Neural progenitor cell (in vitro differentiated cells): Measurements from ENCODE around the gene PTPRU. TPM values are rescaled to one million over a fixed set of nuclear protein-coding genes. Genes with fewer than 3 reads are reported as not detected.

ENCODE experiments used
- DNase-seq: peaks from one replicate; pipeline ENCODE4 v3.0.0-alpha.2; 2016; ENCODE audit warnings: low spot score
- H2AFZ ChIP-seq: fragments of 200-600 bp; sonication (generic); replicated peaks from 2 replicates; pipeline ENCODE4 v1.6.1; 2016; ENCODE audit warnings: antibody characterized with exemption
- H3F3A ChIP-seq: fragments of 200-600 bp; sonication (generic); 2 replicates; pipeline ENCODE4 v1.6.1; 2016; ENCODE audit warnings: antibody characterized with exemption, low read depth
- H3K27ac ChIP-seq: fragments of 200-600 bp; sonication (generic); 2 replicates; pipeline ENCODE4 v1.5.1; 2016; ENCODE audit warnings: mild to moderate bottlenecking
- H3K27me3 ChIP-seq: fragments of 200-600 bp; sonication (generic); 2 replicates; pipeline ENCODE4 v1.6.1; 2016; ENCODE audit warnings: mild to moderate bottlenecking, moderate library complexity
- H3K36me3 ChIP-seq: fragments of 200-600 bp; sonication (generic); 2 replicates; pipeline ENCODE4 v1.5.1; 2016
- H3K4me1 ChIP-seq: fragments of 200-600 bp; sonication (generic); 2 replicates; pipeline ENCODE4 v1.6.1; 2016; ENCODE audit warnings: mixed run types
- H3K4me2 ChIP-seq: fragments of 200-600 bp; sonication (generic); 2 replicates; pipeline ENCODE4 v1.6.1; 2016
- H3K4me3 ChIP-seq: fragments of 200-600 bp; sonication (generic); 2 replicates; pipeline ENCODE4 v1.5.1; 2016
- H3K79me2 ChIP-seq: fragments of 200-600 bp; sonication (generic); 2 replicates; pipeline ENCODE4 v1.6.1; 2016; ENCODE audit warnings: low read depth
- H3K9ac ChIP-seq: fragments of 200-600 bp; sonication (generic); 2 replicates; pipeline ENCODE4 v1.6.1; 2016
- H3K9me3 ChIP-seq: fragments of 200-600 bp; sonication (generic); 2 replicates; pipeline ENCODE4 v1.5.1; 2016; ENCODE audit warnings: low read depth
- H4K20me1 ChIP-seq: fragments of 200-600 bp; sonication (generic); 2 replicates; pipeline ENCODE4 v1.6.1; 2016; ENCODE audit warnings: low read depth
- H3K27ac Mint-ChIP-seq: 3 replicates; pipeline ENCODE4 v1.8.0; 2021; ENCODE audit warnings: mixed read lengths
- H3K27me3 Mint-ChIP-seq: 2 replicates; pipeline ENCODE4 v1.8.0; 2022; ENCODE audit warnings: low read depth, mild to moderate bottlenecking, inconsistent platforms, moderate library complexity, mixed read lengths; ENCODE audit not compliant: insufficient read depth
- H3K36me3 Mint-ChIP-seq: 3 replicates; pipeline ENCODE4 v1.8.0; 2021; ENCODE audit warnings: mixed read lengths
- H3K4me1 Mint-ChIP-seq: 3 replicates; pipeline ENCODE4 v1.8.0; 2021; ENCODE audit warnings: mixed read lengths
- H3K4me3 Mint-ChIP-seq: 3 replicates; pipeline ENCODE4 v1.8.0; 2021; ENCODE audit warnings: mild to moderate bottlenecking, moderate library complexity, mixed read lengths
- H3K9me3 Mint-ChIP-seq: 3 replicates; pipeline ENCODE4 v1.8.0; 2020; ENCODE audit warnings: mixed read lengths
- EZH2 ChIP-seq: fragments of 200-600 bp; sonication (generic); IDR thresholded peaks from 2 replicates; pipeline ENCODE4 v1.6.1; 2017; ENCODE audit warnings: antibody characterized with exemption, mild to moderate bottlenecking, moderate library complexity
- EZH2phosphoT487 ChIP-seq: fragments of 200-600 bp; sonication (generic); IDR thresholded peaks from 2 replicates; pipeline ENCODE4 v1.6.1; 2017; ENCODE audit warnings: antibody characterized with exemption
- total RNA-seq: library from RNA; depleted of rRNA; stranded (reverse); fragments of >200 nt; gene quantifications from 2 replicates; pipeline ENCODE4 v1.2.3, GENCODE V29; 2015; ENCODE audit warnings: low replicate concordance
- TF ChIP-seq, protein P1 (sequence below): fragments of 200-600 bp; sonication (generic); IDR thresholded peaks from 2 replicates; pipeline ENCODE4 v1.5.1; 2017; ENCODE audit warnings: antibody characterized with exemption, mild to moderate bottlenecking

PTPRU gene
- total RNA-seq, 1 donor from 2014 or later, result 29.5 TPM

DNA sequence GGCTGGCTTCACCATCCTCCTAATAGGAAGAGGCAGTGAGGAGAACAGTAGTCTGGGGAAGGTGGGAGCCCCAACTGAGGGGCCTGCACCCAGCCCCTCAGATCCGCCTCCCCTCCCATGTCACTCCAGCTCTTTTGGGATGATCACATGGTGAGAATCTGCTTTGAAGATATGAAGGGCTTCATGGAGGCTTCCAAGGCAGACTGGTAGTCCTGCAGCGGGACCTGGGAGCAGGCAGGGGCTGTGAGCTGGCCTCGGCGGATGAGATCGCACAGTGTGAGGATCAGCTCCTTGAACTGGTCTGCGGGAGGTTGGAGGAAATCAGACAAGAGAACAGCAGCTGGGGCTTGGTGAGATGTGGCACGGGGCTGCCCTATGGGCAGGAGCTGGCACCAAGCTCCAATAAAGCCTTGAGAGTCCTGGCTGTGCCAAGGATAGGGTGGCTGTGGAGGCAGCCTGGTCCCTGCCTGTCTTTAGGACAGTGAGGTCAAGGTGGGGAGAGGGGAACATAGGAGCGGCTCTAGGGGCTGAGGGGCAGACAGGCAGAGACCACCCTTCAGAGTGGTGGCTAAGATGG, 42.4 kb upstream of the PTPRU start:
- peaks cover 16% of the 10 kb centered on the region for H3K36me3 Mint-ChIP-seq
- no peak overlapping the region for H3K9ac ChIP-seq
- no peaks in the 10 kb centered on the region for H3K27me3 Mint-ChIP-seq
- no peak overlapping the region for H3K4me2 ChIP-seq
- H3K27ac Mint-ChIP-seq, result no peak overlapping the region
- H3K27me3 ChIP-seq, result no peaks in the 10 kb centered on the region
- no peaks in the 10 kb centered on the region for H3K4me1 Mint-ChIP-seq
- H3F3A ChIP-seq, result no peaks in the 10 kb centered on the region
- H3K79me2 ChIP-seq, result no peaks in the 10 kb centered on the region
- H3K4me1 ChIP-seq, result no peaks in the 10 kb centered on the region
- DNase-seq, result no peak
- H3K4me3 ChIP-seq, result no peak overlapping the region
- H3K27ac ChIP-seq, result no peak overlapping the region
- H3K4me3 Mint-ChIP-seq, result peak overlapping the region; percentile 21
- no peaks in the 10 kb centered on the region for H3K9me3 ChIP-seq
- no peaks in the 10 kb centered on the region for H4K20me1 ChIP-seq
- no peaks in the 10 kb centered on the region for H3K36me3 ChIP-seq
- H3K9me3 Mint-ChIP-seq, result peaks cover 5% of the 10 kb centered on the region
- H2AFZ ChIP-seq, result no peak overlapping the region
- TF ChIP-seq, protein P1, sequence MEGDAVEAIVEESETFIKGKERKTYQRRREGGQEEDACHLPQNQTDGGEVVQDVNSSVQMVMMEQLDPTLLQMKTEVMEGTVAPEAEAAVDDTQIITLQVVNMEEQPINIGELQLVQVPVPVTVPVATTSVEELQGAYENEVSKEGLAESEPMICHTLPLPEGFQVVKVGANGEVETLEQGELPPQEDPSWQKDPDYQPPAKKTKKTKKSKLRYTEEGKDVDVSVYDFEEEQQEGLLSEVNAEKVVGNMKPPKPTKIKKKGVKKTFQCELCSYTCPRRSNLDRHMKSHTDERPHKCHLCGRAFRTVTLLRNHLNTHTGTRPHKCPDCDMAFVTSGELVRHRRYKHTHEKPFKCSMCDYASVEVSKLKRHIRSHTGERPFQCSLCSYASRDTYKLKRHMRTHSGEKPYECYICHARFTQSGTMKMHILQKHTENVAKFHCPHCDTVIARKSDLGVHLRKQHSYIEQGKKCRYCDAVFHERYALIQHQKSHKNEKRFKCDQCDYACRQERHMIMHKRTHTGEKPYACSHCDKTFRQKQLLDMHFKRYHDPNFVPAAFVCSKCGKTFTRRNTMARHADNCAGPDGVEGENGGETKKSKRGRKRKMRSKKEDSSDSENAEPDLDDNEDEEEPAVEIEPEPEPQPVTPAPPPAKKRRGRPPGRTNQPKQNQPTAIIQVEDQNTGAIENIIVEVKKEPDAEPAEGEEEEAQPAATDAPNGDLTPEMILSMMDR, result no peak
- no peak for TF ChIP-seq EZH2phosphoT487
- TF ChIP-seq EZH2, result no peak

- H3K4me3 Mint-ChIP-seq, result no peak overlapping the region
- no peaks in the 10 kb centered on the region for H3F3A ChIP-seq
- H3K4me3 ChIP-seq, result no peak overlapping the region
- no peaks in the 10 kb centered on the region for H3K9me3 ChIP-seq
- no peak overlapping the region for H3K27ac Mint-ChIP-seq
- no peak overlapping the region for H3K27ac ChIP-seq
- H3K9ac ChIP-seq, result no peak overlapping the region
- no peaks in the 10 kb centered on the region for H3K4me1 Mint-ChIP-seq
- no peak overlapping the region for H2AFZ ChIP-seq
- TF ChIP-seq EZH2phosphoT487 (no peak), EZH2 (no peak)
- TF ChIP-seq, protein P1, result no peak
- H3K36me3 ChIP-seq, result no peaks in the 10 kb centered on the region
- H3K79me2 ChIP-seq, result no peaks in the 10 kb centered on the region
- peaks cover 15% of the 10 kb centered on the region for H3K36me3 Mint-ChIP-seq
- H3K9me3 Mint-ChIP-seq, result peaks cover 2% of the 10 kb centered on the region
- H3K27me3 Mint-ChIP-seq, result no peaks in the 10 kb centered on the region
- DNase-seq, result no peak
- no peaks in the 10 kb centered on the region for H3K4me1 ChIP-seq
- no peak overlapping the region for H3K4me2 ChIP-seq
- no peaks in the 10 kb centered on the region for H4K20me1 ChIP-seq
- no peaks in the 10 kb centered on the region for H3K27me3 ChIP-seq
Observed at GRCh38 chr1:29195881-29196291, 40.4 kb upstream of the PTPRU start.

GRCh38 chr1:29196863-29197589, 39.3 kb upstream of the PTPRU start:
- H3K9ac ChIP-seq, result no peak overlapping the region
- no peak for TF ChIP-seq EZH2
- TF ChIP-seq, protein P1, result no peak
- no peak for TF ChIP-seq EZH2phosphoT487
- Mint-ChIP-seq H3K4me1 (peaks cover 4% of the 10 kb centered on the region), H3K9me3 (no peaks in the 10 kb centered on the region), H3K4me3 (no peak overlapping the region), H3K27ac (peak overlapping the region; percentile 60), H3K36me3 (peaks cover 14% of the 10 kb centered on the region), H3K27me3 (no peaks in the 10 kb centered on the region)
- no peak overlapping the region for H3K4me3 ChIP-seq
- no peaks in the 10 kb centered on the region for H3K27me3 ChIP-seq
- no peaks in the 10 kb centered on the region for H4K20me1 ChIP-seq
- no peaks in the 10 kb centered on the region for H3K79me2 ChIP-seq
- H3K27ac ChIP-seq, result no peak overlapping the region
- H3F3A ChIP-seq, result no peaks in the 10 kb centered on the region
- H2AFZ ChIP-seq, result no peak overlapping the region
- DNase-seq, result no peak
- H3K36me3 ChIP-seq, result no peaks in the 10 kb centered on the region
- H3K4me2 ChIP-seq, result no peak overlapping the region
- H3K9me3 ChIP-seq, result no peaks in the 10 kb centered on the region
- no peaks in the 10 kb centered on the region for H3K4me1 ChIP-seq
